Measurements from ENCODE around the gene MARCHF9. TPM values are rescaled to one million over a fixed set of nuclear protein-coding genes. Genes with fewer than 3 reads are reported as not detected.

MARCHF9 gene
- total RNA-seq, 2 experiments from 2014 or later, result 23.6 to 24.4 TPM

DNA sequence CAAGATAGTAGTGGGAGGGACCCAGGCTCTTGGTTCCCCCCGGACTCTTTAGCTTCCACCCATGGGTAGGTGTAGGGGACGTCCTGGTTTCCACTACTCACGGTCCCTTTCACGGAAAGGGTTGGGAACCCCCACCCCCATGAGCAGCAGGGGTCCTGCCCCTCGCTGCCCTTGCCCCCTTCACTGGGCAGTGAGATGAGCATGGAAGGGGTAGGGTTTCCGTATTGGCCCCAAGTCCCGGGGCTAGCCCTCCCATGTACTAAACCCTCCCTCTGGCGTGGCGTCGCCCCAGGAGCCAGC, 29.1 kb upstream of the MARCHF9 start:
- ChIA-PET POLR2A (no interaction called here), CTCF (interaction anchor here (0.7 to 2.0 kb wide), 3 partner anchors 8 to 19 kb away, joined by 3 to 10 read pairs (median 4); partner anchors contain the start of gene TSPAN31)
- Mint-ChIP-seq H3K27ac (no peak overlapping the region), H3K36me3 (ENCODE audit: low read depth) (peaks cover 64% of the 10 kb centered on the region), H3K9me3 (ENCODE audit: insufficient read depth) (no peaks in the 10 kb centered on the region), H3K4me3 (no peak overlapping the region), H3K27me3 (ENCODE audit: low read depth) (no peaks in the 10 kb centered on the region), H3K4me1 (ENCODE audit: low read depth) (peaks cover 12% of the 10 kb centered on the region)
- DNase-seq (no peak), ATAC-seq (no peak)

DNA sequence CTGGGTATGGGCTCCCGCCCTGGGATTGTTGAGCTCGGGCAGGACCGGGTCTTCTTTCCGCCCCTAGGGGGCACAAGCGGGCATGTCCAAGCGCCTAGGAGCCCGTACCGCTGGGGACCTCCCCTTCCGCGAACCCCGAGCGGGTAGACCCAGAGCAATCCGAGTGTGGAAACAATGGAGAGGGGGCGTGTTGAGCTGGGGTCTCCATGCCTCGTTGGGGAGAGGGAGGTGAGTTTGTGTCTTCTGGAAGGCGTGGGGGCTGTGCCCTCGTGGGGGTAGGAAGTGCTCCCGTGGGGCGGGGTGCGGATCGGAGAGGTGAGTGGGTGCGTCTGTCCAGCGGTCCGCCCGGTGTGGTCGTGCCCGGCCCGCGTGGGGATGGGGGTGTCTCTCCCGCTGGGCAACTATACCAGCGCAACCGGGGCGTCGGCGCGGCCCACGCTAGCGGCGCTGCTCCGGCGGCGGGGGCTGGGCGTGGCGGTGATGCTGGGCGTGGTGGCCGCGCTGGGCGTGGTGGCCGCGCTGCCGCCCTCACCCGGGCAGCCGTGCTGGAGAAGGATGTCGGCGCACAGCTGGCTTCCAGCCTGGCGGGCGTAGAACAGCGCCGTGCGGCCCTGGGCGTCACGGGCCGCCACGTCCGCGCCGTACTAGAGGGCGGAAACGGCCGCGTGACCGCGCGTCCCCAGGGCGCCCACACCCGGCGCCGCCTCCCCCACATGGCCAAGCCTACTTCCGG, 28.6 kb upstream of the MARCHF9 start:
- Mint-ChIP-seq H3K27ac (peak overlapping the region; percentile 61), H3K27me3 (ENCODE audit: low read depth) (no peaks in the 10 kb centered on the region), H3K4me1 (ENCODE audit: low read depth) (peaks cover 12% of the 10 kb centered on the region), H3K4me3 (peak overlapping the region; percentile 28), H3K9me3 (ENCODE audit: insufficient read depth) (no peaks in the 10 kb centered on the region), H3K36me3 (ENCODE audit: low read depth) (peaks cover 63% of the 10 kb centered on the region)
- ATAC-seq (no peak), DNase-seq (peak; percentile 44)
- ChIA-PET POLR2A (no interaction called here), CTCF (interaction anchor here (0.7 to 2.0 kb wide), 3 partner anchors 9 to 19 kb away, joined by 3 to 10 read pairs (median 4); partner anchors contain the start of gene TSPAN31)

DNA sequence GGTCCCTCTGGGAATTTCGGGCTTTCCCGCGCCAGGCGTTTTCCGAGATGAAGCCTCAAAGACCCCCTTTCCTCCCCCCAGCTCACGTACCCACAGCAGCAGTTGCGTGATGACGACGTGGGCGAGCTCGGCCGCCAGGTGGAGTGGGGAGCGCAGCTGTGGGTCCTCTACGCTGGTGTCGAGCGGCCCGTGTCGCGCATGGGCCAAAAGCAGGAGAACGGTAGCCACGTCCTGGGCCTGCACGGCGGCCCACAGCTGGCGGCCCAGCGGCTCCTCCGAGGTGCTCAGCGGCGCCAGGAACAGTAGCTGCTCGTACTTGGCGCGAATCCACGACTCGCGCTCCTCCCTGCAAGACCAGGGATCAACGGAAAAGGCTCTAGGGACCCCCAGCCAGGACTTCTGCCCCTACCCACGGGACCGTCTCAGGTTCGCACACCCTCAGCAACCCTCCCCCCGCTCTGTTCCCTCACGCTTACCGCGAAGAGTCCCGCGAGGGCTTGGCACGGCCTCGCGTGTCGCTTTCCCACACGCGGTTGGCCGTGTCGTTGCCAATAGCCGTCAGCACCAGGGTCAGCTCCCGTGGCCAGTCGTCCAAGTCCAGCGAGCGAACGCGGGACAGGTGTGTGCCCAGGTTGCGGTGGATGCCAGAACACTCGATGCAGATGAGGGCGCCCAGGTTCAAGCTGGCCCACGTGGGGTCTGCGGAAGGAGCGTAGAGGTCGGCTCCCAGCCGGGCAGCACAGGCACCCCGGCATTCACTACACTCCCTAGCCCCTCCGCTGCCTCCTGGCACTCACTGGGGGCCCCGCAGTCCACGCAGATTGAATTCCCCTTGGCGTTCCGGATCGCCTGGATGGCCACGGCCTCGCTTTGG, 27.8 kb upstream of the MARCHF9 start:
- CTCF ChIA-PET, result interaction anchor here (2.0 kb wide), 1 partner anchor 15 kb away, joined by 10 read pairs; no protein-coding TSS in a partner anchor

DNA sequence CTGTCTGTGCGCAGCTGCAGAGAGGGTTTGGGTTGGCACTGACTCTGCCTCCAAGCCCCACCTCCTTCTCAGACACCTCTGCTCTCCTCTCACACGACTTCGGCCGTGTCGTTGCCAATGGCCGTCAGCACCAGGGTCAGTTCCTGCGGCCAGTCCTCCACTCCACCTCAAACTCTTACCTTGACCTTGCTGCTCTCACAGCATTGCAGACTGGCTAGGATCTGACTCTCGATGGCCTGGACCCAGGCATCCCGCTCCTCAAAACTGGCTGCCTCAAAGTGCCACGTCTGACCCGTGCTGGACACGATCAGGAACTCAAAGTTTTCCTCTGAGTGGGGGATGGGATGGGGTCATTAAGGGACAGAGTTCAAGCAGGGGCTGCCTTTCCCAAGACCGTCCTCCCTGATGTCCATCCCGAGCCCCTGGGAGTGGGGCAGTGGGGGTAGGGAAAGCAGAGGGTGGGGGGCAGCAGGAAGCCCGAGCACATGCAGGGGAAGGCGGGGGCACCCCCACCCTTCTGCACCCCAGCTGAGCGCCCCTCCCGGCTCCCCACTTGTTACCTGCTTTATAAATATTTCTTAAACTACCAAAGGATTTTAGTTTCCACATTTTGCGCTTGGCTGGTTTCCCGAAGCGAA, 27.0 kb upstream of the MARCHF9 start:
- DNase-seq, result no peak
- no peaks in the 10 kb centered on the region for H3K9me3 Mint-ChIP-seq (ENCODE audit: insufficient read depth)
- ATAC-seq, result no peak
- H3K36me3 Mint-ChIP-seq (ENCODE audit: low read depth), result peaks cover 67% of the 10 kb centered on the region
- H3K4me1 Mint-ChIP-seq (ENCODE audit: low read depth), result peaks cover 12% of the 10 kb centered on the region
- H3K27me3 Mint-ChIP-seq (ENCODE audit: low read depth), result no peaks in the 10 kb centered on the region
- POLR2A ChIA-PET, result no interaction called here
- CTCF ChIA-PET, result no interaction called here
- H3K27ac Mint-ChIP-seq, result peak overlapping the region; percentile 41
- H3K4me3 Mint-ChIP-seq, result no peak overlapping the region

More for the DNA sequence above, 27.8 kb upstream of the MARCHF9 start:
- POLR2A ChIA-PET, result no interaction called here
- Mint-ChIP-seq H3K36me3 (ENCODE audit: low read depth) (peaks cover 63% of the 10 kb centered on the region), H3K27ac (no peak overlapping the region), H3K4me3 (no peak overlapping the region), H3K4me1 (ENCODE audit: low read depth) (peaks cover 12% of the 10 kb centered on the region), H3K9me3 (ENCODE audit: insufficient read depth) (no peaks in the 10 kb centered on the region), H3K27me3 (ENCODE audit: low read depth) (no peaks in the 10 kb centered on the region)
- no peak for ATAC-seq
- DNase-seq, result no peak

DNA sequence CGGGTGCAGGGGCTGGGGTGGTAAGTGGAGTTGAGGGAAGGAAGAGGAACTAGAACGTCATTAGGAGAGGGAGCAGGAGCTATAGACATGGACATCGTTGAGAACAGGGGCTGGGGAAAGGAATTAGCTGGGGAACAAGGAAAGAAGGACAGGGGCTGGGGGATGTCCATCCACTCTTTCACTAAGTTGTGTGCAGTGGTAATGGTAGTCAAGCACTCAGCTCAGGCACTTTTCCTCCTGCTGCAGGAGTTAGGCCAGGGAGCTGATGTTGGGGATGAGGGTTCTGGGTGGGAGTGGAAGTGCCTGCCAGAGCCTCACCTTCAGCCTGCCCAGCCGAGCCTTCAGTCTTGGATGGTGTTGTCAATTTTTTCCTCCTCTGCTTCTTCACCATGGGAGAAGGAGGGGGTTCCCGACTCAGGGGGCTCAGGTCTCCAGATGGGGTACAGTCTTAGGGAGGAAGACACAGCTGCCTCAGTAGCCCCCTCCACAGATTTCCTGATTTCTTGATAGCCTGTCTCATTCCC, 25.5 kb upstream of the MARCHF9 start:
- Mint-ChIP-seq H3K27ac (no peak overlapping the region), H3K4me1 (ENCODE audit: low read depth) (peaks cover 12% of the 10 kb centered on the region), H3K36me3 (ENCODE audit: low read depth) (peaks cover 72% of the 10 kb centered on the region), H3K27me3 (ENCODE audit: low read depth) (no peaks in the 10 kb centered on the region), H3K4me3 (no peak overlapping the region), H3K9me3 (ENCODE audit: insufficient read depth) (no peaks in the 10 kb centered on the region)
- ChIA-PET POLR2A (interaction anchor here (1.1 kb wide), 1 partner anchor 12 kb away, joined by 4 read pairs; no protein-coding TSS in a partner anchor), CTCF (no interaction called here)
- no peak for DNase-seq
- ATAC-seq, result no peak

DNA sequence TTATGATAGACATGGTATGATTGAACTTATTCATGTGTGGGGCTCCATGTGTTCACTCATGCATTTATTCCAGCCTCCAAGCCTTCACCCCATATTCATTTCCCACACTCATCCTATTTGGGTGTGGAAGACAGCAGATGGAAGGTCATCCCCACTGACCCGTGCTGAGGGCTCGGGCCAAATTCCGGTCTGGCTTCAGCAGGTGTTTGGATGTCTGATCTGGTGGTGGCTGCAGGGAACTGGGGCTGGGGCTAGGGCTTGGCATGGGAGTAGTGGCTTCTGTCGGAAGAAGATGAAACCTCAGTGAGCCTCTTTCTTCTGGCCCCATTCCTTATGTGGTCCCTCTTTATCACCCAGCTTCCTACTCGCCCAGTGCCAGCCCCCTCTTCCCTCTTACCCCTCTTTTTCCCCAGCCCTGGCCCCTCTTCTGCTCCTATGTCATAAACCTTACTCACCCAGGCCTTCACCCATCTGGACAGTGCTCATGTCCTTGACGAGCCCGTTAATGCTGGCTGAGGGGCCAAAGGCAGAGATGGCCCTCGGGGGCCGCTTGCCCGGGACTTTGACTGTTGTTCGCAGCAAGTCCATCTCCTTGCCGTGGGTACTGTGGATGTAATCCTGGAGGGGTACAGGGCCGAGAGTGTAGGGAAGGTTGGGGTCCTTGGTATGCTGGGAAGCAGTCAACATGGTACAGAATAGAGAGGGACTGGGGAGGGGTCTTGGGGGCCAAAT, 24.4 kb upstream of the MARCHF9 start:
- Mint-ChIP-seq H3K9me3 (ENCODE audit: insufficient read depth) (no peaks in the 10 kb centered on the region), H3K4me3 (no peak overlapping the region), H3K36me3 (ENCODE audit: low read depth) (peaks cover 73% of the 10 kb centered on the region), H3K4me1 (ENCODE audit: low read depth) (peaks cover 7% of the 10 kb centered on the region), H3K27ac (no peak overlapping the region), H3K27me3 (ENCODE audit: low read depth) (no peaks in the 10 kb centered on the region)
- DNase-seq (no peak), ATAC-seq (no peak)
- POLR2A ChIA-PET, result interaction anchor here (1.1 kb wide), 1 partner anchor 11 kb away, joined by 4 read pairs; no protein-coding TSS in a partner anchor
- CTCF ChIA-PET, result no interaction called here

DNA sequence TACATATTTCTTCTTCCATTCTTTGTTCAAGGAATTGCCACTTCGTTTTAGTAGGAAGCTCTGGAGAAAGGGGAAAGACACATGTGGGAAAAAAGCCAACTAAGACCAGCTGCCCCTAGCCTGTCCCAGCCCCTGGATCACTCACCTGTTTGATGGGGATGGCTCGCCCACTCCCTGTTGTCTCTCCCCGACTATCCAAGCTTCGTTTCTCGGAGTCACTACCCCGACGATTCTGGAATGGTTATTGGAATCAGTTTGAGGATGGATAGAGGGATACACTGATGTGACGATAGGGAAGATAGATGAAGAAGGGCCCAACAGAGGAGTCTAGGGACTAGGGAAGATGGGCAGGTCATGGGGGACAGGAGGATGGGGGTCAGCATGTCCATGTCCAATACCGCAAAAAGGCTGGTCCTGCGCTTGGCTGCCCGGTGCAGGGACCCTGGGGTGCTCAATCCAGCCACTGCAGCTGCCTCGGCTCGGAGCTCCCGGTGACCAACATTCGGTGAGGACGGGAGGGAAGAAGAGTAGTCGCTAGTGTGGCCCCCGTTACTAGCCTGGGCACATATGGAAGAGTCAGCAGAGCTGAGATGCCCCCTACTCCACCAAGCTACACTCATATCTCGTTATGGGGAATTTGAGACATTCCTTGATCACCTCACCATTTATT, 23.4 kb upstream of the MARCHF9 start:
- no peak for DNase-seq
- ATAC-seq, result no peak
- POLR2A ChIA-PET, result no interaction called here
- Mint-ChIP-seq H3K27me3 (ENCODE audit: low read depth) (no peaks in the 10 kb centered on the region), H3K27ac (no peak overlapping the region), H3K4me3 (no peak overlapping the region), H3K9me3 (ENCODE audit: insufficient read depth) (no peaks in the 10 kb centered on the region), H3K4me1 (ENCODE audit: low read depth) (peaks cover 6% of the 10 kb centered on the region), H3K36me3 (ENCODE audit: low read depth) (peaks cover 74% of the 10 kb centered on the region)
- CTCF ChIA-PET, result interaction anchor here (0.8 kb wide), 1 partner anchor 12 kb away, joined by 3 read pairs; no protein-coding TSS in a partner anchor

DNA sequence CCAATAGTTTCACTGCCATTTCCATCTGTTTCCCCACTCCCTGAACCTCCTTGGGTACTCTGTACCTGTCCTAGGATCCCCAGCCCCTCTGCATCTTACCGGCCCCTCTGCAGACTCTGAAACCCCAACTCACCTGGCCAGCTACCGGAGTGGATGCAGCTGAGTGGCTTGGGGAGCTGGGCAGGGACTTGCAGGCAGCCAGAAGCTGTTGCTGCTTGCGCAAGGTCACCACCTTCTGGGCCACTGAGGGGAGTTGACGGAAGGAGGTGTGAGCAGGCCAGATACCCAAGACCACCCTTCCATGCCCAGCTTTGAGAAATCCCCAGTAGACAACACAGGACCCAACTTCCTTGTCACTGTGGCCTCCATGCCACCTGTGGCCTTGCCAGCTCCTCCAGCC, 22.6 kb upstream of the MARCHF9 start:
- Mint-ChIP-seq H3K27ac (no peak overlapping the region), H3K36me3 (ENCODE audit: low read depth) (peaks cover 74% of the 10 kb centered on the region), H3K9me3 (ENCODE audit: insufficient read depth) (no peaks in the 10 kb centered on the region), H3K27me3 (ENCODE audit: low read depth) (no peaks in the 10 kb centered on the region), H3K4me1 (ENCODE audit: low read depth) (peaks cover 9% of the 10 kb centered on the region), H3K4me3 (no peak overlapping the region)
- POLR2A ChIA-PET, result interaction anchor here (1.7 to 2.0 kb wide), 2 partner anchors 10 to 16 kb away, joined by 4 to 5 read pairs; no protein-coding TSS in a partner anchor
- DNase-seq (no peak), ATAC-seq (no peak)
- CTCF ChIA-PET, result no interaction called here

DNA sequence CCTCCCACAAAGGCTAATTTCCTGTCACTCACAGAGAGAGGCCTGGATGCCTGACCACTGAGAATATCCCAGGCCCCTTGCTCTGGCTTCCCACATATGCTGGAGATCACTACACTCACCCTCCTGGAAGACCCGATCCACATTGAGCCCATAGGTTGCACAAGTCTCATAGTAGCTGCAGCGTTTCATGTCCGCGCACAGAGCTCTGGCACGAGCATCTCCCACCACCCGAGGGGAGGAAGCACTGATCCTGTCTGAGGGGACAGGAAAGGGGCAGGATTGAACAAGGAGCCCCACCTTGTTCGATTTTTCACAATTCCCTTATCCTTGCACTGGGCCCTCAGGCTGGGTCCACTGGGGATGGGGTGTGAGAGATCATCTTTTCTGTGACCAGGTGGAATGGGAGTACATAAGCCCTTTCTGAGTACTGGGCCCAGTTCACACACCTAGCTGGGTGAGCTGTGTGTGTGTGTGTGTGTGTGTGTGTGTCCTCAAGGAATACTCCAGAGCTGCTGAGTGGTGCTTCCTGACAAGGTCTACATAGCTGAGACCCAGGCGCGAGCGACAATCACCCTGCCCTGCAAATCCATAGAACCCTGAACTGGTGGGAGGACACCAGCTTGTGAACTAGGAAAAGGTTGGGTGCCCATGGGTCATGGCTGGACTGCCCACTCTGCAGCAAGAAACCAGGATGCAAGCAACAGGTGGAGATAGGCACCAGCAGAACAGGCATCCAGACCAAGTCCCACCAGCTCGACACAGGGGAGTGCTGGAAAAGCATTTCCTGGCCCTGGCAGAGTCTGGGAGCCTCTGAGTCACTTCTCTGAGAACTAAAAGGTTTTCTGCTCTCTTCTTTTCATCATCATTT, 21.9 kb upstream of the MARCHF9 start:
- peaks cover 8% of the 10 kb centered on the region for H3K4me1 Mint-ChIP-seq (ENCODE audit: low read depth)
- CTCF ChIA-PET, result interaction anchor here (0.6 kb wide), 1 partner anchor 281 kb away, joined by 3 read pairs; no protein-coding TSS in a partner anchor
- POLR2A ChIA-PET, result interaction anchor here (1.7 to 2.0 kb wide), 2 partner anchors 10 to 16 kb away, joined by 4 to 5 read pairs; no protein-coding TSS in a partner anchor
- no peaks in the 10 kb centered on the region for H3K27me3 Mint-ChIP-seq (ENCODE audit: low read depth)
- DNase-seq, result no peak
- no peaks in the 10 kb centered on the region for H3K9me3 Mint-ChIP-seq (ENCODE audit: insufficient read depth)
- H3K36me3 Mint-ChIP-seq (ENCODE audit: low read depth), result peaks cover 69% of the 10 kb centered on the region
- ATAC-seq, result no peak
- no peak overlapping the region for H3K4me3 Mint-ChIP-seq
- H3K27ac Mint-ChIP-seq, result no peak overlapping the region

DNA sequence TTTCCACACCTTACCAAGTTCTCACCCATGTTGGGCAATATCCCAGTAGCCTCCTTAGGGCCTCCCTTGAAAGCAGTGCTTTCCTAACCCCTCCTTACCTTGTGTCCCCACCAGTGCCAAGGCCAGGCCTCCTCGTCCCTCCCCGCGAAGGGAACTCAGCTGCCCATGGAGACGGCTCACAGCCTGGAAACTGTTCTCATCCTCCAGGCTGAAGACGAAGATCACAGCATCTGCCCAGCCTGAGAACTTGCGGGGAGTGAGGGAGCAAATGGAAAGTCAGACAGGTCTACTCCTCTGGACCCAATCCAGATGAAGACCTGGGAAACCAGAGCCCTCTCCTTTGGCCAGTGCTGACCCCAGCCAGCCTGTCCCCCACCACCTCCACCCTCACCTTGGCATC, 21.0 kb upstream of the MARCHF9 start:
- no peaks in the 10 kb centered on the region for H3K9me3 Mint-ChIP-seq (ENCODE audit: insufficient read depth)
- H3K36me3 Mint-ChIP-seq (ENCODE audit: low read depth), result peaks cover 63% of the 10 kb centered on the region
- DNase-seq (no peak), ATAC-seq (no peak)
- H3K27me3 Mint-ChIP-seq (ENCODE audit: low read depth), result no peaks in the 10 kb centered on the region
- peaks cover 9% of the 10 kb centered on the region for H3K4me1 Mint-ChIP-seq (ENCODE audit: low read depth)
- CTCF ChIA-PET, result no interaction called here
- peak overlapping the region; percentile 30 for H3K27ac Mint-ChIP-seq
- no peak overlapping the region for H3K4me3 Mint-ChIP-seq
- POLR2A ChIA-PET, result interaction anchor here (1.2 to 2.0 kb wide), 3 partner anchors 11 to 17 kb away, joined by 4 to 5 read pairs (median 4); no protein-coding TSS in a partner anchor

All from activated CD8-positive, alpha-beta T cell treated with anti-CD3 and anti-CD28 coated beads, Interleukin-2, amount 10 ng/mL, durations not matched to agents 7 days and 5 days (primary cell).